ENCODE data around the gene KRT80. TPM values are rescaled to one million over a fixed set of nuclear protein-coding genes. Genes with fewer than 3 reads are reported as not detected.

Gene KRT80
- total and polyA plus RNA-seq, 2 experiments from 2014 or later, result not detected

DNA sequence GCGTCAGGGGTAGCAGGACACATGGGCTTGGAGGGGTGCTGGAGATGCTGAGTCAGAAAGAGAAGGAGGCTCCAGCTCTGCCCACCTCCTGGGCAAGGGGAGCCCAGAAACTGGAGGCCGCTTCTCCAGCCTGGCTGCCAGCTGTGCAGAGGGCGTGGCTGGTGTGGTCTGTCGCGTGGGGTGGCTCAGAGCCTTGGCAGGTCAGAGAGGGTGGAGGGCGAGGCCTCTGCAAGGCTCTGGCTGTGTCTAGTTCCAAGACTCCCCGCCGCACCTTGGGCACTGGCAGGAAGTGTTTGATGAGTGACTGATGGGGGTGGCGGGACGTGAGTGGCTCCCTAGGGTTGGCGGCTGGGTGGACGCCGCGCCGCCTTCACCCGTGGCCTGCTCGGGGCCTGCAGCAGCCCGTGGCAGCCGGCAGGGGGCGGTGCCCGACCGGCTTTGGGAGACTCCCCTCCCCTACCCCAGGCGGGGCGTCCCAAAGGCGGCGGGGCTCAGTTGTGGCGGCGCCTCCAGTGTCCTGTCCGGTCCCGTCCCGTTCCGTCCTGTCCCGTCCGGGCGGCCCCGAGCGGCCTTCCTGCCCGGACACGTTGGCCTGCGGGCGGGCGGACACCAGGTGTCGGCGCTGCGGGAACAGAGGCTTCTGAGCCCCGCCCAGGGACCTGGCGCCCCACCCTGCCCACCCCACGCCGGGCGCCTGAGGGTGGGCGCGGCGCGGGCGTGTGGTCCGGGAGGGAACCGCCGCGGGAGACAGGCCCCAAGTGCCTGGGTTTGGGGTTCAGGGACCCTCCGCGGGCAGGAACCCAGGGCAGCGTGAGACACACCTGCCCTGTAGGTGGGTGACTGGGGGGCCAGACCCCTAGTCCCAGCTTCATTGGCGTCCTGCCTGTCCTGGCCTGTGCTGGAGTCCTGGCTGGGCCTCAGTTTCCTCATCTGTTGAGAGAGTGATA, 39.7 kb downstream of the KRT80 start:
- H3K79me2 ChIP-seq (replicated peaks; ENCODE audit: insufficient read depth), result no peaks in the 10 kb centered on the region
- peak; percentile 91 for DNase-seq (ENCODE audit: low spot score)
- no peaks in the 10 kb centered on the region for H3K36me3 ChIP-seq (ENCODE audit: insufficient read depth)
- ATAC-seq, result peak; percentile 72
- no peaks in the 10 kb centered on the region for H3F3A ChIP-seq (replicated peaks; ENCODE audit: low read depth)
- peak overlapping the region; percentile 41 for H3K4me3 Mint-ChIP-seq
- H4K20me1 ChIP-seq (replicated peaks; ENCODE audit: insufficient read depth), result no peaks in the 10 kb centered on the region
- no peaks in the 10 kb centered on the region; the same call in 1 of the 2 replicates for H3K4me1 ChIP-seq (ENCODE audit: insufficient read depth)
- H3K27ac ChIP-seq (ENCODE audit: low read depth), result no peak overlapping the region
- peak overlapping the region; percentile 70 for H3K4me2 ChIP-seq
- peak overlapping the region; percentile 83 for H2AFZ ChIP-seq
- TF ChIP-seq STAT1 (IDR thresholded peaks at IDR 0.05; ENCODE audit: unreplicated experiment), result no peak
- no peak for TF ChIP-seq POLR2AphosphoS5 (IDR thresholded peaks at IDR 0.05; ENCODE audit: low read depth)
- TF ChIP-seq CREB1 (CRISPR knock-in tag; IDR thresholded peaks at IDR 0.05; ENCODE audit: low read depth), result no peak
- TF ChIP-seq ZNF114 (CRISPR knock-in tag; IDR thresholded peaks at IDR 0.05), result no peak
- TF ChIP-seq EZH2 (IDR thresholded peaks at IDR 0.05; ENCODE audit: low read depth, unreplicated experiment), result no peak
- TF ChIP-seq NANOG (IDR thresholded peaks at IDR 0.05; ENCODE audit: borderline replicate concordance), result no peak
- TF ChIP-seq JUNB (IDR thresholded peaks at IDR 0.05; ENCODE audit: unreplicated experiment), result no peak
- peak; percentile 65 to 88 for TF ChIP-seq CTCF (conservative IDR thresholded peaks at IDR 0.05; ENCODE audit: low read depth in 2 of 2)
- H3K27me3 Mint-ChIP-seq (ENCODE audit: insufficient read depth, low read depth, poor library complexity), result peaks cover 7% of the 10 kb centered on the region
- no peaks in the 10 kb centered on the region for H3K27me3 ChIP-seq (ENCODE audit: insufficient read depth)
- H3K27ac Mint-ChIP-seq, result peak overlapping the region; percentile 54; the same call in 1 of the 2 replicates
- H3K4me3 ChIP-seq, result peak overlapping the region; percentile 48; the same call in 1 of the 2 replicates
- H3K9me2 ChIP-seq (ENCODE audit: insufficient read depth), result no peaks in the 10 kb centered on the region
- no peaks in the 10 kb centered on the region; the same call in 2 of the 3 replicates for H3K9me3 Mint-ChIP-seq
- no peaks in the 10 kb centered on the region for H3K36me3 Mint-ChIP-seq (ENCODE audit: low read depth)
- peaks cover 16% of the 10 kb centered on the region; the same call in 2 of the 3 replicates for H3K4me1 Mint-ChIP-seq

DNA sequence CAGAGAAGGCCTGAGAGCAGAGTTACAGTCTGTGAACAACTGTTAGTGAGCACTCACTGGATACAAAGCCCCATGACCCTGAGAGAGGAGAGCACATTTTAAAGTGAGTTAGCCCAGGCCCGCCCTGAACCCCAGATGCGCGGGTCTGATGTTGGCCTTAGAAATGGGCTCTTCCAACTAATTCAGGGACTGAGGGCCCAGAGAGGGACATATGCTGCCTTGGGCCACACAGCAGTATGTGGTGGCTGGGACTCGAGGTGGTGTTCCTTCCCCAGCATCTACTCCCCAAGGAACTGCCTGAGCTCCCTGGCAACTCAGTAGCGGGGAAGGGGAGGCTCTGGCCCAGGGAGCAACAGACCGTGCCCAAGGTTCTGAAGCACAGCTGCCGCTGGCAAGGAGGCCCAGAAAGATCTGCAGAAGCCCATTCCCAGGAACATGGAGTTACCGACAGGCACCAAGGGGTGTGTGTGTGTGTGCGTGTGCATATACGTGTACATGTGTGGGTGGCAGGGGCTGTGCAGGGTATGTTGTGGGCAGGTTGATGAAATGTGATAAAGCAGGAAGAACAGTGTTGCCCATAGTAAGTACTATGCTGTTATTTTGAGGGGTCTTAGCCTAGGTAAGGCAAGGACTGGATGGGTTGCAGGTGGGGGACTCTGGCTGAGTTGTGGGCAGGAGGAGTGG, 40.5 kb downstream of the KRT80 start:
- no peak overlapping the region; the same call in 1 of the 2 replicates for H2AFZ ChIP-seq
- DNase-seq (ENCODE audit: low spot score) (no peak), ATAC-seq (no peak)
- no peaks in the 10 kb centered on the region for H4K20me1 ChIP-seq (replicated peaks; ENCODE audit: insufficient read depth)
- no peak overlapping the region for H3K4me2 ChIP-seq
- TF ChIP-seq ZNF114 (CRISPR knock-in tag; IDR thresholded peaks at IDR 0.05) (no peak), CREB1 (CRISPR knock-in tag; IDR thresholded peaks at IDR 0.05; ENCODE audit: low read depth) (no peak), ZNF462 (CRISPR knock-in tag; IDR thresholded peaks at IDR 0.05) (no peak), NANOG (IDR thresholded peaks at IDR 0.05; ENCODE audit: borderline replicate concordance) (no peak), JUNB (IDR thresholded peaks at IDR 0.05; ENCODE audit: unreplicated experiment) (no peak)
- no peaks in the 10 kb centered on the region for H3K36me3 ChIP-seq (ENCODE audit: insufficient read depth)
- Mint-ChIP-seq H3K27ac (peak overlapping the region; percentile 54; the same call in 1 of the 2 replicates), H3K36me3 (ENCODE audit: low read depth) (no peaks in the 10 kb centered on the region), H3K4me1 (peaks cover 16% of the 10 kb centered on the region; the same call in 2 of the 3 replicates), H3K27me3 (ENCODE audit: insufficient read depth, low read depth, poor library complexity) (peaks cover 4% of the 10 kb centered on the region), H3K4me3 (peak overlapping the region; percentile 36), H3K9me3 (no peaks in the 10 kb centered on the region; the same call in 2 of the 3 replicates)
- H3K27ac ChIP-seq (ENCODE audit: low read depth), result no peak overlapping the region
- H3K4me1 ChIP-seq (ENCODE audit: insufficient read depth), result no peaks in the 10 kb centered on the region; the same call in 1 of the 2 replicates
- H3K27me3 ChIP-seq (ENCODE audit: insufficient read depth), result no peaks in the 10 kb centered on the region
- no peaks in the 10 kb centered on the region for H3K79me2 ChIP-seq (replicated peaks; ENCODE audit: insufficient read depth)
- H3K4me3 ChIP-seq, result no peak overlapping the region
- no peaks in the 10 kb centered on the region for H3F3A ChIP-seq (replicated peaks; ENCODE audit: low read depth)
- no peaks in the 10 kb centered on the region for H3K9me2 ChIP-seq (ENCODE audit: insufficient read depth)

Data from GM23338 (cell line).